GM21723 (cell line): ENCODE results near the gene SMIM35.

Experiments
- ATAC-seq: cut with Tn5 transposase; IDR thresholded peaks from one replicate; pipeline ENCODE4 v1.9.1; 2021; ENCODE audit warnings: mild to moderate bottlenecking, moderate library complexity; ENCODE audit not compliant: unreplicated experiment

Gene SMIM35

DNA sequence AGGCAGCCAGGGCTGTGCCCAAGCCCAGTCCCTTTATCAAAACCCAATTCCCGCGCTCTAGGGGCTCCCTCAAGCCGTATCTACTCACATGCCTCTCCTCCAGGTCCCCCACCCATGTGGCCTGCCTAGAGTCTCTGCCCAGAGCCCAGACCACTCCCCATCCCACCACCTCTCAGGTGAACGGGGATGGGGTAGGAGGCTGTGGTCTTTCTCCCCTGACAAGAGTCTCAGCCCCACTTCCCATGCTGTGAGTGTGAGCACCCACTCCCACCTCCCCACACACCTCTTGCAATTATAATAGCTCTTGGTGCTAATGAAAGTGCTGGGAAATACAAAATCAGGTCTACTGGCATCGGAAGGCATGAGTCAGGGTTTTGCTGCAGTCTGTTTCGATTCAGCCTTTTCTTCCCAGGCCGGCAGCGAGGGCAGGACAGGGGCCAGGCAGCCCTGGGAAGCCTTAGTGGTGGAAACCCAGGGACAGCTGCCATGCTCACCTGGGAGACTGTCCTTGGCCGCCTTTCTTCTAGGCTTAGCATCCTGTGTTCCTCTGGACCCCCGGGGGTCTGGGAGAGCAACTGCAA, 26.6 kb downstream of the SMIM35 start:
- no peak for ATAC-seq

DNA sequence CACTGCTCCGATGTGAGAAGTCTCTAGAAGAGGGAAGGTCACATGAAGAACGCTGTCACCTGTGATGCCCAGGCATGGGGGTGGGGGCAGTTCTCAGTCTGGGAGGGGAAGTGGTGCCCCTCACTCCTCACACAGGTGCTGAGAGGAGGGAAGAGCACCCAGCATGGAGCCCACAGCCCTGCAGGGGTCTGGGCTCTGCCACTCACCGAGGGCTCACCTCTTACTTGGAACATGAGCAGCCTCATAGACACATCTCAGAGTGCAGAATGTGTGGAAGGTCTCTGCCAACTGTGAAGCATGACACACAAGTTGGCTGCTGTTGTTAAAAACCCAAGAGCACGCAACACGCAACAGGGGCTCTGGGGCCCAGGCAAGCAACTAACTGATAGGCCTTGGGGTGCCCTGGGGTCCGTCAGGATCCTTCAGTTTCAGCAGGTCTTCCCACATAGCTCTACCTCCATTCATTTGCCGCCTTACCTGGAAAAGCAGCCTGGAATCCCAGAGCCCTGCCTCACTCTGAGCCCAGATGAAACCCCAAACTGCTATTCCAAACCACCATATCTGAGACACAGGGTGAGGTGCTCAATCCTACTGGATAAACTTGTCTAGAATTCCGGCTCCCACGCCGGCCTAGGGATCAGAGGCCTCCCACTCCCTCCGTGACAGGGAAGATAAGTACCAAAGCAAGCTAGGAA, 27.4 kb downstream of the SMIM35 start:
- no peak for ATAC-seq

DNA sequence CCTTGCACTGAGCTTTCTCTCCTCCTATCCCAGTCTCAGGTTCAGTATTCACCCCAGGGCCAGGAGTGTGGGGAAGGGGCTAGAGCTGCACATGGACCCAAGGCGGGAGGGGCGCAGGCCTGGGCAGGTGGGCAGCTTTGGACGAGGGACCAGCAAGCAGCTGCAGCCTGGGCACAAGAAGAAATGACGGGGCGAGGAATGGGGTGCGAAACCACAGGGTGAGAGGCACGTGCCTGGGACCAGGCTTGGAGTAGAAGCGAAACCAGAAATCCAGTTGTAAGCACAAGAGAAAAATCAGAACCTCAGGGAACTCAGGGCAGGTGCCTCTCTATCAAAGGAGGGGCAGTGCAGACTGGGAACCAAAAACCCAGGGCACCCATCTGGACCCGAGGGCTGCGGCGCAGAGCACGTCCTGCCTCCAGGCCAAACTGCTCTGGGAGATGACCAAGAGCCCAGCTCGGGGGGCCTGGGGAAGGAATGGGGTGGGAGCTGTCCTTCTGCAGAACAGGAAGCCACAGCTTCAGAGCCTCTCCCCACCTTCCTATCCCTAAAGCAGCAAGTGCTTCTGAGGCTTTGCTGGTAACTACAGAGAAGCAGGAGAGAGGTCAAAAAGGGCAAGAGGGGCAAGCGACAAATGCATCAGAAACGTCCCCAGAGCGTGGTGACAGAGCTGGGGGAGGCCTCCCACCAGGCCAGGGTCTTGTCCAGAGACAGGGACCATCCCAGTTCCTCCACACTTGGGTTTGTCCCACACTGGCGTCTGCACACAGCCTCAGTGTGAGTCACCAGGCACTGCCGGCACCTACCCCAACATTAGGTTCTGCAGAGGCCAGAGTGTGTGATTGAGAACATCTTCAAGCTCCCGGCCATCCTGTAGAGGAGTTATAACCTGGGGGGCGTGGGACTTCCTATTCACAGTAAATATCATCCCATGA, 28.2 kb downstream of the SMIM35 start:
- ATAC-seq, result no peak

DNA sequence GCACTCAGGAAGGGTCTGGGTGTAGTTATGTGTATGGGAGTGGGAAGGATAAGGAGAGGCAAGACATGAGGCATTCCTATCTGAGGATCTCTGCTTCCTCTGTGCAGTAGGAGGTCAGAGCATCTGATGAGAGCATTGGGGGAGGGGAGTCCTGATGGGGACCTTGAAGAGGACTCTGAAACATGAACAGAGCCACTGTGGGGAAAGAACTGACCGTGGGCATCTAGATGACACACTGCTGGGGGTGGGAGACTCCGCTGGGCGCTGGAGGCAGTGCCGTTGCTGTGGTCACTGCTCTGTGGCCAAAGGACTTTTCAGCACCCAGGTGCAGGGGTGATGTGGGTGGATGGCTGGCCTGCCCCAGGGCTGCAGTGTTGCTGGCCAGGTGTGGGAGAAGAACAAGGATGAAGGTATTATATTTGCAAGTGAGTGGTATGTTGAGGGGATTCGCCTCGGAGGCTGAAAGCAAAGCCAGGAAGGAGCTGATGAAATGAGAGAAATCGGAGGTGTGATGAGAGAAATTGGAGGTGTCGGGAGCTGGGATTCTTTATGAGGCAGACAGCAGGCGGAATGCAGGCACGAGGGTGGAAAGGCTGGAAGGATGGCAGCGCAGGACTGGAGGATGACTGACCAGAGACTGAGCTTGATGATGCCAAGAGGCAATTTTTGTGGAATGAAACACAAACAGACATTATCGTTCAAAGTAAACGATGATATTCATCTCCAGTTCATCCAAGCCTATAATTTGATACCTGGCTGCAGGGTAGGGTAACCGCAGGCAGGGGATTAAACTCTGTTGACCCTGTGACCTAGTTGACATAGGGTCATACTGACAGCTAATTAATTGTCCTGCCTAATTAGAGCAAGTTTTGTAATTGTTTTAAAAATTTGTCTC, 29.3 kb downstream of the SMIM35 start:
- ATAC-seq, result no peak

DNA sequence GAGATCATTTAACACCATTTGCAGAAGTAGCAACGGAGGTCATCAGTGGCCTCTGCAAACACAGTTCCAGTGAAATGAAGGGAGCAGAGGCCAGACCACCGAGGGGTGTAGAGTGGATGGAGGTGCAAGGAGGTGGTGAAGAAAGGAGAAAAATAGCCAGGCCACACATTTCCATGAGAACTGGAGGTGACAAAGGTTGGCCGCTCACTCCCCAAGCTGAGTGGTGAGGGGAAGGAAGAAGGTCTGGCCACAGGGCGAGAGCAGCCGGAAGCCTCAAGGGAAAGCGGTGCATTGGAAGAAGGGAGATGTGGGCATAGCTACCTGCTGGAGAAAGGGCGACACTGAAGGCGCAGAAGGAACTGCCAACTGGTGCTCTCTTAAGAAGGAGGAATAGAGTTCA, 30.0 kb downstream of the SMIM35 start:
- ATAC-seq, result no peak

DNA sequence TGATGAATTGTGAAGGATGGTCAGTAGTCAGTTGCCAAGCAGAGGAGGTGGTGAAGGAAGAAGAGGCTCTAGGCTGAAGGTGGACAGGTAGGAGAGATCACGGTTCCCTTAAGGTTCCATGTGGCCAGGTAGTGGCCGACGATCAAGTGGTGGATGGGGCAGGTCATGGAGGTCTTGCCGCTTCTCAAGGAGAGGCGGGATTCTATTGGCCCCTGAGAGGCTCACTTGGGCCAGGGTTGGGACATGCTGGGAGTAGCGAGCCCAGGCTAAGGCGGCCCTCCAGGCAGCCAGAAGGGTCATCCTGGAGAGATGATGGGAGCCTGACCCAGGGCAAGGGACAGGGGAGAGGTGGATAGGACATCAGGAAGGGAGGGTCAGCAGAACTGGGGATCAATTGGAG, 30.8 kb downstream of the SMIM35 start:
- ATAC-seq, result no peak

DNA sequence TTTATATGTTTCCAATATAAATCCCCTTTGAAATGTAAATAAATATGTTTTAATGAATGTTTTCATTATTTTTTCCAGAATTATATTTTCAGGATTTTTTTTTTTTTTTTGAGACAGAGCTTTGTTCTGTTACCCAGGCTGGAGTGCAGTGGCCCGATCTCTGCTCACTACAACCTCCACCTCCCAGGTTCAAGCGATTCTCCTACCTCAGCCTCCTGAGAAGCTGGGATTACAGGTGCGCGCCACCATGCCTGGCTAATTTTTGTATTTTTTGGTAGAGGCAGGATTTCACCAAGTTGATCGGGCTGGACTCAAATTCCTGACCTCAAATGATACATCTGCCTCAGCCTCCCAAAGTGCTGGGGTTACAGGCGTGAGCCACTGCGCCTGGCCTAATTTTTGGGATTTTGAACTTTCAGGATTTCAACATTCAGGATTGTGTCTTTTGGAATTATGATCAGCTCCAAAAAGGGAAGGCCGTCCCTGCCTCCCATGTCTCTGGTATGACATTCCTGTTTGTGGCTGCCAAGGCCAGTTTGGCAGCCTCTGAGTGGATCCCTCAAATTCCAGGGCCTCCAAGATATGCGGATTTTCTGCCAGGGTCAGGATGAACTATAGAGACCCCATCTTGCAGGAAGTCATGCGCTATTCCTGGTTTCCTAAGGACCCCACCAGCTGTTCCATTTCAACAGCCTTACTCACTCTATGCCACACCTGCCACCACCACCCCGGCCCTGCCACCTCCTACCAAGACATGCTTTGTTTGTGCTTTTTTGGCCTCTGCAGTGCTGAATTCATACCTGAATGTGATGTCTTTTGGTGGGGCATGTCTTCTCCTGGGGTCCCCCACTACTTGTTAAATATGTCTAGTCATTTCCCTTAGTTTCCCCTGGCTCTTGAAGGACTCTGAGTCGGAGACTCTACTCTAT, 31.8 kb downstream of the SMIM35 start:
- no peak for ATAC-seq

DNA sequence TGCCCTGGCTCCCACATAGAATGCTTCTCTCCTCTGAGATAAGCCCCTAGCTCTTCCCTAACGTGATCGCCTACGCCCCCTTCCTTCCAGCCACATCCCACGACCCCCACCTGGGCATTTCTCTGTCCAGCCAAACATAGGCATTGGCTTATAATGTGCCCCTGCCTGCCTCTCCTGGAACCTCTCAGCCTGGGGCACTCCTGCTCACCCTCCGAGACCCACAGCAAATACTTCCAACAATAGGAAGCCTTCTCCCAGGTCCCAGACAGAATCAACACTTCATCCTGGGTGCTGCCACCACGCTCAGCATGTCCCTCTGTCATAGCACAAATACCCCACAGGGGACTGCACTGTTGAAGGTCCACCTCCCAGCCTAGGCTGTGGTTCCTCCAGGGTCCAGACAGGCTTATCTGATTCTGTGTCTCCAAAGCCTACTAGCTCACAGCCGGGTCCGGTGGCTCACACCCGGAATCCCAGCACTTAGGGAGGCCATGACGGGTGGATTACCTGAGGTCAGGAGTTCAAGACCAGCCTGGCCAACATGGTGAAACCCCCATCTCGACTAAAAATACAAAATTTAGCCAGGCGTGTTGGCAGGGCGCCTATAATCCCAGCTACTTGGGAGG, 34.1 kb downstream of the SMIM35 start:
- ATAC-seq, result no peak

DNA sequence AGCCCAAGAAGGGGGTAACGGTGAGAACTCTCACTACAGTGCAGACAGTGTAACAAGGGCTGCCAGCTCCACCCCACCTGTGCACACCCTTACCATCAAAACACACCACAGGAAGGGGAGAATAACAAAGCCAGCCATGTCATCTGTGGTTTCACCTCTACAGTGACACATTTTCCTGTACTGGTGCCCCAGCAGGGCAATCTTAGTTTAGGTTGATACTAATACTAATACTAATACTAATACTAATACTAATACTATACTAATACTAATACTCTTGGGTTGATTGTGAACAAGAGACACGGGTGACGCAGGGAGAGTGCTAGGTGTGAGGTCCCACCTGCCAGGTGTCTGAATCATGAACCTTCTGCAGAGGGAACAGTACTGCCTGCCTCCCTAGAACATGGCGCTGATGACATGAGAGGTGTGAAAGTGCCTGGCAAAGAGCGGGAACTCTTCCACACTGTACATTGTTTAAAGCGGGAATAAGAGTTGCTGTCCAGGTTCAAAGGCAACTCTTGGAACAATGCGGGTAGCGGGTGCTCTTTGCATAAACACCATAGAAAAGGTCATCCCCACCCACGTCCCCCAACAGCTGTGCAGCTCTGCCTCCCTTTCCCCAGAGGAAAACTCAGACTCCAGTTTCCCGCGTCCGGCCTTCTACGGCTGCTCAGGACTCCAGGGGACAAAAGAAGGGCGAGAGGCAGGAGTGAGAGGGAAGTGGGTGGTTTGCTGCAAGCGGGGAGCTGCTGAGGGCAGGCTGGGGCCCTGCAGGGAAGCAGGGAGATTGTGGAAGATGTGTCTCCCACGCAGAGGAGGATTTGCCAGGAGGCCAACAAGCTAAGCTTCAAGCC, 34.9 kb downstream of the SMIM35 start:
- no peak for ATAC-seq

DNA sequence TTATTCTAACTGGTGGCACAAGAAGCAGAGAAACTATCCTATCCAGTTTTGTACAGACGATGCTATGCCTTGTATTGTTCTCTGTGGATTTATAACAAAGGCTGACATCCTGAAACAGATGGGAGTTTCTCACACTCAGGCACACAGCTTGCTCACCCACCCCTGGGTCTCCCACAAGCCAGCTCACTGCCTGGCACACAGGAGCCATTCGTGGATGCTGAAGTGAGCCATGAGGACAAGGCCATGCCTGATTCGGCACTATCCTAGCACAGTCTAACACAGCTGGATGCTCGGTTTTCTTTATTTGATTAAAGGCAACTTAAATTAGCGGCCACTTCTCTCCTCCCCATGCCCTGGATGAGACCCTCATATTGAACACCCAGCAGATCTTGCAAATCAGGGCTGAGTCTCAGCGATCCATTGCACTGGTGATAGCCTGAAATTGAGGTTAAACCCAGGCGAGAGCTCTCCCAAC, 35.6 kb downstream of the SMIM35 start:
- ATAC-seq, result no peak

DNA sequence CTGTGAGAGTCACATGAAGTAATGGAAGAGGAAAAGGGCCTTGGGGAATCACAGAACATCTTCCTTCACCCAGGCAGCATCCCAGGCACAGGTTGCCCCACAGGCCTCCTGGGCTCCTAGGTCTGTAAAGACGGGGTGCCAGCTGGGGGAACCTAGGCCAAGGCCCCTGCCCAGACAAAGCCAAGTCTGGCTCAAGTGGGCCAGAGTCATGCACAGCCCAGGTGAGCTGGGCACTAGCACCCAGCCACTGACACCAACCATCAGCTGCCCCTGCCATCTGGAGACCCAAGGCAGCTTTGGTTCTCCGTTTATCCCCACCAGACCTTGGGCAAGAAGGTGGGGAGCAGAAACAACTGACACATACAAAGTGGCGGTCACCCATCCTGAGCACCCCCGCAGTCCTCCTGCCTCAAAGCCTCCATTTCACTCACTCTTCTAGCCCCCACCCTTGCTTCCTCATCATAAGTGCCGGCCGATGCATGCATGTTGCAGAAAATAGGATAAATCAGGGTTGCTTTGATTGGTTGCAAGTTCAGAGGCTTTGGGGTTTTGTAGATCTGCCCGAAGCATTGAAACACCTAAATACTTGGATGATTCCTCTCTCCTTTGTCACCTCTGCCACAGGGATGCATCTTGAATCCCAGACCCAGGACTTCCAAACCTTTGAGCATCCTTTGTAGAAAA, 36.4 kb downstream of the SMIM35 start:
- no peak for ATAC-seq

DNA sequence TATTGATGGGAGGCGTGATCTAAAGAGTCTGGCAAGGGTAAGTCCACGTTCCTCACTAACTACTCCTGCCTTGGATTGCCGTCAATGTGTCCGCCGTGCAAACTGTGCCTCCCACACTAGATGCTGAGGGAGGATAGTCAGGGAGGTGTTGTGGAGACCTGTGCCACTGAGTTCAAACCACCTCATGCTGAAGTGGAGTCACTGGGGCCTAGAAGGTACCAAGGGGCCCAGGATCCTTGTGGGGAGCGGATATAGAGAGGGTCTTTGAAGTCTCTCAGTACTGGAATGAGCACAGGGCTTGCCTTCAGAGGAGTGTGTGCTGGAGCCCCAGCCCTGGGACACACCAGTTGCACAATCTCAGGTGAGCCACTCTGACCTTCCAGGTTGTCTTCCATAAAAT, 37.0 kb downstream of the SMIM35 start:
- no peak for ATAC-seq

DNA sequence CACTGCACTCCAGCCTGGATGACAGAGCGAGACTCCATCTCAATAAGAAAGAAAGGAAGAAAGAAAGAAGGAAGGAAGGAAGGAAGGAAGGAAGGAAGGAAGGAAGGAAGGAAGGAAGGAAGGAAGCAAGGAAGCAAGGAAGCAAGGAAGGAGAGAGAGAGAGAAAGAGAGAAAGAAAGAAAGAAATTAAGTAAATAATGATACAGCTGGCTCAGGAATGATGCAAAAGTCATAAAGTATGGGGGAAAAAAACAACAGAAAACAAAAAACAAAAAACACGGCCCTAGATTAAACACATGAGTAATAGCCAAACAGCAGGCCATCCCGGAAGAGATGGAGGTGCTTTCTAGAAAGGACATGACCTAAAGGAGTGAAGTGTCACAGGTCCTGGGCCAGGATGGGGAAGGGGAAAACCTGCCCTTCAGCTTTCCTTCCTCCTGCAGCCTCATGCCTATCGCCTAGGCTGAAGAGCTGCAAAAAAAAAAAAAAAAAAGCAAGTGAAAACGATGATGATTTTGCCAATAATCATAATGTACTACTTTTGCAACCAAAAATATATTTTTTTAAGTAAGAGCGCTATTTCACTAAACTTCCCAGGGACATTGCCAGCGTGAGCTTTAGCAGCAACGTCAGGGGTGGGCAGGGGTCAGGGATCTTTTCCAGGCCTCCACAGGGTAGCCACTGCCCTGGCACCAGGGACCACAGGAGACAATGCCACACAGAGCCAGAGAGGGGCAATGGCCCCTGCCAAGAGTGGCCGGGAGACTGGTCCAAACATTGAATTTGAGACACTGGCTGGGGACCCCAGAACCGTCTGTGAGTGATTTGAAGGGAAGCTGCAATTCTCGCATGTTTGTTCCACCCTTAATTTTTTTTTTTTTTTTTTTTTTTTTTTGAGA, 38.0 kb downstream of the SMIM35 start:
- no peak for ATAC-seq

DNA sequence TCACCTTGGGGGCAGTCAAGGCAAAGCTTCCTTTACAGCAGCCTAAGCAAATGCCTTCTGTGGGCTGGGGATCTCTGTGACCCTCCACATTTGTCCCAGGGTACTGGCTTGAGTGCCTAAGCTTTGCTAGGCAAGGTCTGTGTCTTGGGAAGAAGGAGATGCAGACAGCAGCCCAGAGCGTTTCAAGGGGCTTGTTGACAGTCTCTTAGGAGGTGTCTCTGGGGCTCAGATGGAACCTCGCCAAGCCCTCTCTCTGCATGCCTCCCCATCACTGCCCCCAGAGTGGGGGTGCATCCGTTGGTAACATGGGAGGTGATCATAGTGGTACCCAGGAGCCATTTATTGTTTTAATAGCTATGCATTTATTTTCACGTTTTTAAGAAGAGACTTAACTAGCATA, 39.0 kb downstream of the SMIM35 start:
- no peak for ATAC-seq

DNA sequence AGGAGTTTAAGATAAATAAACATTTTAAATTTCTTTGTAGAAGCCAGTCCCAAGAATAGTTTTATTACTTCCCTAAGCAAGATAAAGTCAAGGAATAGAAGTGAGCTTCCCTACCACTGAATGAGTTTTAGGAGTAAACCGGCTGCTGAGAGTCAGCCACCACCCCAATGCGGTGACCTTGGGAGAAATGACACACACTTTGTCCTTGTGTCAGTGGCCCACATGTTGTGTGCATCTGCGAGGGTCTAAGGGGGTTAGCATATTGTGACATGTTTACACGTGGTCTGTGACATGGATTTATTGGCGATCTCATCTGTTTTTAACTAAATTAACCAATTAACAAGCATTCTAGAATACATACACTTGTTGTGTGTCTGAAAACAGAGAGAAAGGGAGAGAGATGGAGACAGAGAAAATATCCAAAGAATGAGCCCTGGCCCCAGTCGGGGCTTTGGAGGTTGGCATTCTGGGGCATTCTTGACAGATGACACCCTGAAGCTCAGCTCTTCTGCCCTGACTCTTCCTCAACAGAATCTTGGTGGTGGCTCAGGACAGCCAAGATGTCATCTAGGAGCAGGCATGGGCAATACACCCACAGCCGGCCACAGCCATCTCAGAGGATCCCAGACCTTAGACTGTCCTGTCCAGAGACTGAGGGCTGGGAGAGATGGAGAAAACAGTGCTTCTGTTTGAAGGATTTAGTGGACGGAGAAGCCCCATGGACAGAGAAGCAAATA, 39.6 kb downstream of the SMIM35 start:
- ATAC-seq, result no peak
